ENCODE measurements around the gene HCLS1.

GRCh38 chr3:121670676-121671075 lies 10.0 kb upstream of the HCLS1 start:
- TF ChIP-seq POLR2A (IDR thresholded peaks at IDR 0.05) = no peak
- TF ChIP-seq, protein P1, sequence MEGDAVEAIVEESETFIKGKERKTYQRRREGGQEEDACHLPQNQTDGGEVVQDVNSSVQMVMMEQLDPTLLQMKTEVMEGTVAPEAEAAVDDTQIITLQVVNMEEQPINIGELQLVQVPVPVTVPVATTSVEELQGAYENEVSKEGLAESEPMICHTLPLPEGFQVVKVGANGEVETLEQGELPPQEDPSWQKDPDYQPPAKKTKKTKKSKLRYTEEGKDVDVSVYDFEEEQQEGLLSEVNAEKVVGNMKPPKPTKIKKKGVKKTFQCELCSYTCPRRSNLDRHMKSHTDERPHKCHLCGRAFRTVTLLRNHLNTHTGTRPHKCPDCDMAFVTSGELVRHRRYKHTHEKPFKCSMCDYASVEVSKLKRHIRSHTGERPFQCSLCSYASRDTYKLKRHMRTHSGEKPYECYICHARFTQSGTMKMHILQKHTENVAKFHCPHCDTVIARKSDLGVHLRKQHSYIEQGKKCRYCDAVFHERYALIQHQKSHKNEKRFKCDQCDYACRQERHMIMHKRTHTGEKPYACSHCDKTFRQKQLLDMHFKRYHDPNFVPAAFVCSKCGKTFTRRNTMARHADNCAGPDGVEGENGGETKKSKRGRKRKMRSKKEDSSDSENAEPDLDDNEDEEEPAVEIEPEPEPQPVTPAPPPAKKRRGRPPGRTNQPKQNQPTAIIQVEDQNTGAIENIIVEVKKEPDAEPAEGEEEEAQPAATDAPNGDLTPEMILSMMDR (IDR thresholded peaks at IDR 0.05) = no peak

Data from prostate gland (tissue), 2 donors.